Epidermal melanocyte (primary cell): ENCODE measurements around the gene RCBTB2.
"Not testable (repeated sequence)": the region's sequence is repeated elsewhere in the genome, so short reads cannot be mapped to it uniquely, and the experiment has no call there.

ENCODE experiments used
- DNase-seq: peaks from one replicate; pipeline ENCODE4 v3.0.0; 2011; ENCODE audit warnings: low spot score; ENCODE audit not compliant: insufficient read length

RCBTB2 gene

GRCh38 chr13:48532506-48533499, at the start of gene RCBTB2:
TSS of gene RCBTB2 (minus strand) at chr13:48533080. CDS start at chr13:48521939, 11,141 bp downstream.
- peak; percentile 90 for DNase-seq

DNA sequence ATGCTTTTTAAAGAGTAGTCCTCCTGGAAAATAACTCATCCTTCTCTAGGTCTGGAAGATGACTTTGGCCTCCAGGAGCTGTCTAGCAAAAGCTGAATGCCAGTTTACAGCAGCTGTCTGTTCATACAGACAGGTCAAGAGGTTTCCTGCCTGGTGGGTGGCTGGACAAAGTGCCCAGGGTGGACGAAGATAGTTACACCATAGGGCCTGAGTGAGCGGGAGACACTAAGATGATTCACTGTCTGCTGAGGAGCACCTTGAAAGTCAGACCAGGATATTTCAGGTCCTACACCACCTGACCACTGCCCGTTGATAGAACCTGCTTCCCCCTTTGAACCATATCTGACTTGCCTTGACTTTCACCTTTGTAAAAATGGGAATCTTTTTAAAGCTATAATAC, 49.2 kb upstream of the RCBTB2 start:
- DNase-seq, result no peak

DNA sequence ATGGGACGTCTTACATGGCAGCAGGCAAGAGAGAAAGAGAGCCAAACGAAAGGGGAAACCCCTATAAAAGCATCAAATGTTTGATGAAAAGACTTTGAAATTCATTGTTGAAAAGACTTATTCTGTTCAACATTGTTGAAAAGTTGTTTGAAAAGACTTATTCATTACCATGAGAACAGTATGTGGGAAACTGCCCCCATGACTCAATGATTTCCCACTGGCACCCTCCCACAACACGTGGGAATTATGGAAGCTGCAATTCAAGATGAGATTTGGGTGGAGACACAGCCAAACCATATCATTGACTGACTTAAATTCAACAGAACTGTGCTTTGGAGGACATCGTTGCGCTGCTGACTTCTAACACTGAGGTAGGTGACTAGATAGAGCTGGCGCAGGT, 48.0 kb upstream of the RCBTB2 start:
- DNase-seq, result no peak

DNA sequence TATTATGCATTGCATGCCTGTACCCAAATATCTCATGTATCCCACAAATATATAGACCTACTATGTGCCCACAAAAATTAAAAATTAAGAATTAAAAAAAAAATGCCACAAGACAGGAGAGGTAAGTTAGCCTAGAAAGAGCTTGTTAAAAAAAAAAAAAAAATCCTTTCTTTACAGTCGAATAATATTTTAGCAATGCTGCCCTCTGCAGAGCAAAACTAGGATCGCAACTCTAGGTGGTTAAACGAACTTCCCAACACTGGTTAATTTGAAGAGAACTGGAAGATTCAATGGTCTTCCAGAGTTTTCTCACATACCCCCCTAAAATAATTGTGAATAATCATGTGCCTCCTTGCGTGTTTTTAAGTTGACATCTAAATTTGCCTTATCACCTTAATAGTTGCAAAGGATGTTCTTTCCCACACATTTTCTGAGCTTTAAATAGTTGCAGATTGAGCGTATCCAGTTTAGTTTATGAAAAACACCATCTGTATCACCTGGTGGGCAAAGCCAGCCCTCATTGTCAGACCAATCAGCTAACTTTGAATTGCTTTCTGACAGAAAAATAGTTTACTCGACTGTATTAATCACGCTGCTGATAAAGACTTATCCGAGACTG, 47.4 kb upstream of the RCBTB2 start:
- no peak for DNase-seq

- not testable (repeated sequence) for DNase-seq
Observed at GRCh38 chr13:48579919-48580180, 47.0 kb upstream of the RCBTB2 start.

DNA sequence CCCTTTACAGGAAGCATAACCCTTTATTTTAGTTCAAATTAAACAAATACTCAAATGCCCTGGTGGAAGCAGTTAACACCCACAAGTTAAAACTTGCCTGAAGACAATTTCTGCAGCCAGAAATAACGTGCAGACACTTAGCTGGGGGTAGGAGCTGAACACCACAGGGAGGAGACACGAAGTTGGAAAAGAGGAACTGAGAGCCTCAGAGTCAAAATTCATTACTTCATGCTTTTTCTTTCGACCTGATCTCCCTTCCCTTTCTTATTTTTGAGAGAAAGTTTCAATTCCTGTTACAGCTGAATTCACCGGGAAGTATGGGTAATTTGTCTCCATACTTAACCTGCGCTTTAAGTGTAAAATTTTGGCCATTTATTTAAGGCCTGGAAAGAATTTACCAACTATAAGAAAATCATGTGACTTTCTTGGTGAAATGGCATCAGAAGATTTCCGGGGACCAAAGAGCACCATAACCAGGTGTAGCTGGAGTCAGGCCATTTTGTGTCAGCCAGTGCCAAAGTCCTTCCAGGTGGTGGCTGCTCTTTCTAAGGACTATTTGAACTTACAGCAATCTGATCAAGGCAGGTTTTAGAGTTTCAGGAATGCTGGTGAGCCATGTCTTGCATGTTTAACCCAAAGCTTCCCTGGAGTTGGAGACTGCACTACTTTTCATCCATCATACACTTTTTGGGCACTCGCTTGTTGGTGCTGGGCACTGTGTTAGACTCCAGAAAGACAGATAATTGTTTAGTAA, 46.5 kb upstream of the RCBTB2 start:
- no peak for DNase-seq

- no peak for DNase-seq
Observed at GRCh38 chr13:48578516-48579164, 45.8 kb upstream of the RCBTB2 start.

- DNase-seq, result no peak
Observed at GRCh38 chr13:48576448-48577010, 43.6 kb upstream of the RCBTB2 start.

GRCh38 chr13:48575031-48575430, 42.2 kb upstream of the RCBTB2 start:
- no peak for DNase-seq

- DNase-seq, result no peak
Observed at GRCh38 chr13:48574041-48574796, 41.3 kb upstream of the RCBTB2 start.

GRCh38 chr13:48573213-48574007, 40.5 kb upstream of the RCBTB2 start:
- no peak for DNase-seq

GRCh38 chr13:48571126-48571913, 38.4 kb upstream of the RCBTB2 start:
- DNase-seq, result peak; percentile 61

DNA sequence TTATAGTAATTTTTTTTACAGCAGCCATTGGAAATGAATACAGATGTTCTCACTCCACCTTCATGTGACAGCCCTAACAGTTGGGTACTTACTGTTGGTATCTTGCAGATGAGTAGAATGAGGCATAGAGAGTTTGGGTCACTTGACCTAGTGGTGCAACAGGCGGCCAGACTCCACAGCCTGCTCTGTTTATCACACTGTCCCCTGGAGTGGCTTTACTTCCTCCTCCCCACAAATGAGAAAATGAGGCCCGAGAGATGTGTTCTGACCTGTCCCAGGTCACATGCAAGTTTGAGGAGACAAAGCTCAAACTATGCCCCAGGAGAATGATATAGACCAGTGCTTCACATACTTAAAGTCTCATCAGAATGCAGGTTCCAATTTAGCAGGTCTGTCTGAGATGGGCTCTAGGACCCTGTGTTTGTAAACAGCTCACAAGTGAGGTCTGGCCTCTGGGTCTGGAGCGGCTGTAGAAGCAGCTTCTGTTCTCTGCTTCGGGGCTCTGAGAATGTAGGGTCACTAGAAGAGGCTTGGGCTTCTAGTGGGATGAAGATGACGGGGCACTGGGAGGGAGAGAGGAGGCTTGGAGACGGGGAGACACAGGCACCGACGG, 37.4 kb upstream of the RCBTB2 start:
- DNase-seq, result no peak

DNA sequence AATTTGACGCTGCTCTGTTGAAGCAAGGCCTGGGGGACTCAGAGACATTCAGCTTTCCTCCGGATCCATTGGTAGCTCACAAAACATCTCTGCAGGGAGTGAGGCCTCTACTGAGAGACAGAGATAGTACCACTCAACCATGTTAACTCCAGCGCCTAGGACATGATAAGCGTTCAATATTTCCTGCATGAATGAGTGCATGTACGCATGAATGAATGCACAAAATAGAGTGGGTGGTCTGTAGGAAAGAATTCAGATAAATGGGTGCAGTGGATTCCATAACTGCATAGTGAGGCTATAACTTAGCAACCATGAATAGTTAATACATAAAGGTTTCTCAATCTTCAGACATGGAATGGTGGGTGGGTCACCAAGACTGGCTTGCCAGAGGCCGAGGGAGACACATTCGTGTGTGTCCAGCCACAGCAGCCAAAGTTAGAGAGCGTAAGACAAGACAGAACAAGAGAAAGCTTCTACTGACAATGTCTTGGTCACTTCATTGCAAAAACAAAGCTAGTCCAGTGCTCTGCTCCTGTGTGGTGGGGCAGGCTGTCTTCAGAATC, 36.3 kb upstream of the RCBTB2 start:
- DNase-seq, result no peak

DNA sequence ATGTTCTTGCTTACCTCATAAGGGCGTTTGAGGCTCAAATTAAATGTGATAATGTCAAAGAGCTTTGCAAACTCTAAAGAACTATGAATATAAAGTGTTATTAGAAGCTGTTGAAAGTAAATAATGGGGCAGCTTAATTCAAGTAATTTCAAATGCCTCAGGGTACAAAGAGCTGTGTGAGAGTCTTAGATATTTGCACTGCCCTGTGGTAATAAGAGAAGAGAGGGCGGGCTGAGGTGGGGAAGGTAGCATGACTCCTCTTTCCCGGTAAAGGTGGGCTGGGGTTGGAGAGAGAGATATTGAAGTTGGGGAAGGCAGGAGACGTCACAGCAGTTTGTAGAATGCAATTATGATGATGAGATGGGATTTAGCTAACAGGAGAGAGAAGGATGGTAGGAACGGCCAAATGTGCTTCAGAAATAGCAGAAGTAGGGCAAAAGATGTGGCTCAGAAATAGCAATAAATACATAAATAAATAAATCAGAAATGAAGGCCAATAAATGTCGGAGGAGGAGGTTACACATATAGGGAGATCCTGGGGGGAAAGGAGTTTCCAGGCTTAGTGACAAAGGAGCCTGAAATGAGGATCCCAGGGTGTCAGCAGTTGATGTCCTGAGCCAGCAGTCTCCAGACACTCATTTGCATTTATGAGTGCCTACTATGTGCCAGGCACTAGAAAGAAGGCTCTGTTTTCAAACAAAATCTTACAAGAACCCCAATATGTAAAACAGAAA, 35.7 kb upstream of the RCBTB2 start:
- no peak for DNase-seq

GRCh38 chr13:48567515-48568369, 34.9 kb upstream of the RCBTB2 start:
- no peak for DNase-seq

DNA sequence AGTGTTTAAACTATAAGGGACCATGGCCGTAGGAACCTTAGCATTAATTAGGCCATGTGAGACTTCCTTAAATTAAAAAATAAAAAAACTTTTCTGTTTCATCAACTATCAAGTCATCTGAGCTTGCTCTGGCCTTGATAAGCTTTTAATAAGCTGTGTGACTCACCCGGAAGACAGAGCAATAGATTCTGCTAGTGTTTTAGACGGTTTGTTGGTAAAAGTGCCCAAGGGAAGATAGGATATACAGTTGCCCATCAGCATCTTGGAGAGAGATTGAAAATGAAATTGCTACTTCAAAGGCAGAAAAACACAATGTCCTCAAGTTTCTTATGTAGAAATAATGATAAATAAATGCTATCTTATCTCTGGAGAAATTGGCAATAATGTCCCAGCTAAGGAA, 31.2 kb upstream of the RCBTB2 start:
- DNase-seq, result peak; percentile 42
